ENCODE results near the gene MGAM2. TPM values are rescaled to one million over a fixed set of nuclear protein-coding genes. Genes with fewer than 3 reads are reported as not detected.

Gene MGAM2
- total and polyA plus RNA-seq, 2 of the 13 experiments (the other 11 are each of a cell fraction or from before 2014, with no cell fraction given), result 0.29 TPM; not detected in 1

GRCh38 chr7:142250705-142251104 lies 139.2 kb downstream of the MGAM2 start:
- Histone ChIP-seq H4K20me1 (ENCODE audit: insufficient read depth, low read length) (no peaks in the 10 kb centered on the region), H2AFZ (ENCODE audit: low read length) (no peak overlapping the region), H3K79me2 (ENCODE audit: insufficient read depth, low read length) (no peaks in the 10 kb centered on the region), H3K27ac (ENCODE audit: extremely low read length, insufficient read depth, low read length) (no peak overlapping the region), H3K9me3 (ENCODE audit: low read length) (no peaks in the 10 kb centered on the region), H3K4me3 (replicated peaks in 1 of 3; ENCODE audit: insufficient read depth in 1 of 3, low read depth in 2 of 3, low read length in 3 of 3) (no peak overlapping the region), H3K36me3 (replicated peaks in 1 of 2; ENCODE audit: control insufficient read depth in 1 of 2, insufficient read depth in 2 of 2, low read length in 2 of 2) (no peaks in the 10 kb centered on the region), H3K4me1 (ENCODE audit: insufficient read depth, low read length) (no peaks in the 10 kb centered on the region), H3K9ac (ENCODE audit: insufficient read depth, low read depth, low read length) (no peak overlapping the region), H3K27me3 (ENCODE audit: control insufficient read depth in 1 of 2, insufficient read depth in 2 of 2, low read length in 2 of 2) (no peaks in the 10 kb centered on the region), H3K4me2 (ENCODE audit: low read depth, low read length) (no peak overlapping the region)
- in situ Hi-C loops (cut with HindIII; ENCODE audit: extremely low pct_ligation_motif_present, low pct_unique_long_range_greater_than_20kb), result no loop called here
- ChIA-PET CTCF (ENCODE audit: low intra/inter-chr PET ratio, low total read pairs) (no interaction called here), POLR2A (no interaction called here)
- FAIRE-seq (no peak), DNase-seq (ENCODE audit: low spot score) (no peak), ATAC-seq (no peak)
- intact Hi-C loops (cut with micrococcal nuclease; ENCODE audit: unreplicated experiment), result no loop called here
- BruUV-seq (replicated peaks), result no TSS peak
- 0% methylated on average over 2 of the region's 2 CpGs for WGBS (ENCODE audit: low lambda C conversion rate)
- no peak for TF ChIP-seq ZBTB40 (IDR thresholded peaks at IDR 0.05)
- TF ChIP-seq ZBTB40 (CRISPR knock-in tag; IDR thresholded peaks at IDR 0.05), result no peak
- TF ChIP-seq SP1 (IDR thresholded peaks at IDR 0.05), result no peak
- TF ChIP-seq SP1 (CRISPR knock-in tag; IDR thresholded peaks at IDR 0.05), result no peak
- TF ChIP-seq CCAR2 (optimal IDR thresholded peaks at IDR 0.05; ENCODE audit: low read depth, low read length), result no peak
- TF ChIP-seq ARNT (IDR thresholded peaks at IDR 0.05), result no peak
- TF ChIP-seq ZNF224 (CRISPR knock-in tag; IDR thresholded peaks at IDR 0.05), result no peak
- TF ChIP-seq U2AF1 (optimal IDR thresholded peaks at IDR 0.05; ENCODE audit: low read depth, low read length), result no peak
- no peak for TF ChIP-seq TFDP2 (CRISPR knock-in tag; IDR thresholded peaks at IDR 0.05)
- no peak for TF ChIP-seq ZNF710 (CRISPR knock-in tag; IDR thresholded peaks at IDR 0.05; ENCODE audit: borderline replicate concordance)
- no peak for TF ChIP-seq TBP (CRISPR knock-in tag; IDR thresholded peaks at IDR 0.05)
- no peak for TF ChIP-seq ZNF180 (CRISPR knock-in tag; IDR thresholded peaks at IDR 0.05; ENCODE audit: borderline replicate concordance, low read depth)
- no peak for TF ChIP-seq MTF2 (CRISPR knock-in tag; IDR thresholded peaks at IDR 0.05; ENCODE audit: borderline replicate concordance)
- no peak for TF ChIP-seq NR3C1 (CRISPR knock-in tag; IDR thresholded peaks at IDR 0.05)
- no peak for TF ChIP-seq ATAD3A (CRISPR knock-in tag; IDR thresholded peaks at IDR 0.05)
- TF ChIP-seq NCOA1 (CRISPR knock-in tag; IDR thresholded peaks at IDR 0.05), result no peak
